Esophagus (tissue), 2 donors: ENCODE data around the gene ZFAND2B. TPM values are rescaled to one million over a fixed set of nuclear protein-coding genes. Genes with fewer than 3 reads are reported as not detected.
A peak's percentile ranks its signal among the peaks of the same experiment; 100 is the strongest.

Experiments
- H3K27ac ChIP-seq, 2 donors: one replicate each; pipeline ENCODE4 v1.5.1; 2013; ENCODE audit warnings: low read depth in 2 of 2, mild to moderate bottlenecking in 2 of 2, inconsistent platforms in 1 of 2, low read length in 1 of 2, moderate library complexity in 1 of 2
- H3K27me3 ChIP-seq, 2 donors: one replicate each; pipeline ENCODE4 v1.6.1; 2013; ENCODE audit warnings: low read length in 2 of 2, control low read depth in 1 of 2, mild to moderate bottlenecking in 1 of 2; ENCODE audit not compliant: insufficient read depth in 2 of 2, control insufficient read depth in 1 of 2
- H3K36me3 ChIP-seq, 2 donors: one replicate each; pipeline ENCODE4 v1.6.1; 2013; ENCODE audit warnings: low read length in 1 of 2; ENCODE audit not compliant: control insufficient read depth in 2 of 2, insufficient read depth in 2 of 2
- H3K4me1 ChIP-seq, 2 donors: one replicate each; pipeline ENCODE4 v1.6.1; 2013; ENCODE audit warnings: low read length in 1 of 2; ENCODE audit not compliant: control insufficient read depth in 2 of 2, insufficient read depth in 2 of 2
- H3K4me3 ChIP-seq, 2 donors: one replicate each; pipeline ENCODE4 v1.5.1; 2013; ENCODE audit warnings: low read length in 2 of 2, mild to moderate bottlenecking in 2 of 2, low read depth in 1 of 2, moderate library complexity in 1 of 2
- H3K9me3 ChIP-seq, 2 donors: one replicate each; pipeline ENCODE4 v1.6.1; 2013; ENCODE audit warnings: mild to moderate bottlenecking in 2 of 2, low read depth in 1 of 2, low read length in 1 of 2, moderate library complexity in 1 of 2; ENCODE audit not compliant: control insufficient read depth in 2 of 2, insufficient read depth in 1 of 2
- WGBS, 2 donors: extraction: QIAGEN DNeasy Blood & Tissue Kit; methylation state at CpG; one replicate each; pipeline ENCODE4 v1.1.7; 2013; 5-methylcytosine and 5-hydroxymethylcytosine counted together
- polyA plus RNA-seq, 2 donors: library from polyadenylated mRNA; stranded (reverse); fragments of 200-250 nt; gene quantifications; one replicate each; pipeline ENCODE4 v1.2.3, GENCODE V29; 2013
- donor health status: healthy with polysubstance abuse.
- donor health status: Bipolar disorder and iron deficiency.

The ZFAND2B gene
- polyA plus RNA-seq, 2 donors = 45.2 to 53.6 TPM

DNA sequence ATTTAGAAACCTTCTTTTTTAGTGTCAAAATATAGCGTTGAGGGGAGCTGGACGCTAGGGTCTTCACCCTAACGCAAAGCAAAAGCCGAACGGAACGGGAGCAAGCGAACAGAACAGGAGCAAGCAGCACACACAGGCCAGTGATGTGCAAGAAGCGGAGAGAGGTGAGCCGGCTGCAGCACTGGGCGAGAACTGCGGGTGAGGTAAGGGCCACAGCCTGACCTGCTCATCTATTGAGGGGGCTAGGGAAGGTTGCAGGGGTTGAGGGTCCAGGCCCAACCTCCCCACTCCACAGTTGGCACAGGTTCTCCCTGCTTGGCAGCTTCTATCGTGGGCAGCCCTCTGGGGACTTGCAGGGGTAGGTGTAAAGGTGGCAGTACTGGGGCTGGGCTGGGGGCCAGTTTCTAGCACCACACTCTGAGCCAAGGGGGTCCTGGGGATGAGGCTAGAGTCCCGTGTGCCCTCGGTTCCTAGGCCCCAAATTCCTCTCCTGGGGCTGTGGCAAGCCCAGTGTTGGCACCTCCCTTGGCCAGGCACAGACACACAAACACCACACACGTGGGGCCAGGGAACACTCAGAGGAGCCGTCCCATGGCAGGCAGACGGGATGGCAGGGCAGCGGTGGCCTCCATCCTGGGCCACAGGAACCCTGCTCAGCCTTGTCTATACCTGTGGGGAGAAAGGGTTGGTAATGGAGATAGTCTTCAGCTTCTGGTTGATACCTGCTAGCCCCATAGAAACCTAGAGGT, 13.4 kb downstream of the ZFAND2B start:
- 89 to 90% methylated on average over 18 of the region's 18 CpGs for WGBS, 2 donors
- peaks cover 26 to 59% of the 10 kb centered on the region in 2 donors for H3K36me3 ChIP-seq
- H3K27ac ChIP-seq = peak overlapping the region; percentile 80 to 81
- H3K27me3 ChIP-seq = no peaks in the 10 kb centered on the region
- peaks cover 0 to 11% of the 10 kb centered on the region in 2 donors for H3K4me1 ChIP-seq
- no peak overlapping the region for H3K4me3 ChIP-seq
- H3K9me3 ChIP-seq = no peaks in the 10 kb centered on the region

DNA sequence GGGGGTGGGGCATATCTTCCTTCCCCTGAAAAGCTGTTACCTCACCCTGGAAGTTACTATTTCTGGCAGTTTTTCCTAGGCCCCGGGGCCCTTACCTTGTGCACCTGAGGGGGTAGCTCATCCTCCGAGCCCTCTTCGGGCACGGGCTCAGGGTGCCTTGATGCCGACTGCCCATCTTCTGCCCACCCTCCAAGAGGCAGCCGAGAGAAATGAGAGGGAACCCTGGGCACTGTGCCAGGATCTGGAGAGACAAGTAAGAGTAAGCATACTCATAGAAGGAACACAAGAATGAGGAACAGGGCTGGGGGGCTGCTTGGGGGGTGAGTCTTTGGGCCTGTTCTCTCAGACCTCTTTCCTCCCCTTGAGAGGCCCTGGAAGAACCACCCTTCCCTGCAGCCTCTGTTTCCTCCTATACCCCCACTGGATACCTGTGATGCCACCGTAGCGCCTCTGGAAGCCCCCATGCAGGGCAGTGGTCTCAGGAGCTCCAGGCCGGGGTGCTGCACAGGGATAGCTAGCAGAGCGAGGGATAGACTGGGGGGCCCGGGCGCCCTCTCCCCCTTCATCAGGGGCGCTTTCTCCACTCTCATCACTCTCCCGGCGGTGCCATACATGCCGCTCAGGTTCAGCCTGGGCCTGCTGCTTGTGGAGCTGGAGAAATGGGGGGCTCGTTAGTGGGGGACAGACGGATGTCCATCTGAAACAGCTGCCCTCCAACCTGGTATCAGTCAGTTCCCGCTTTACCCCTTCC, 14.2 kb downstream of the ZFAND2B start:
- no peak overlapping the region for H3K4me3 ChIP-seq
- no peaks in the 10 kb centered on the region for H3K9me3 ChIP-seq
- 90 to 92% methylated on average over 18 to 19 of the region's 19 CpGs for WGBS, 2 donors
- no peak overlapping the region for H3K27ac ChIP-seq
- peaks cover 0 to 11% of the 10 kb centered on the region in 2 donors for H3K4me1 ChIP-seq
- no peaks in the 10 kb centered on the region for H3K27me3 ChIP-seq
- peaks cover 27 to 66% of the 10 kb centered on the region in 2 donors for H3K36me3 ChIP-seq

DNA sequence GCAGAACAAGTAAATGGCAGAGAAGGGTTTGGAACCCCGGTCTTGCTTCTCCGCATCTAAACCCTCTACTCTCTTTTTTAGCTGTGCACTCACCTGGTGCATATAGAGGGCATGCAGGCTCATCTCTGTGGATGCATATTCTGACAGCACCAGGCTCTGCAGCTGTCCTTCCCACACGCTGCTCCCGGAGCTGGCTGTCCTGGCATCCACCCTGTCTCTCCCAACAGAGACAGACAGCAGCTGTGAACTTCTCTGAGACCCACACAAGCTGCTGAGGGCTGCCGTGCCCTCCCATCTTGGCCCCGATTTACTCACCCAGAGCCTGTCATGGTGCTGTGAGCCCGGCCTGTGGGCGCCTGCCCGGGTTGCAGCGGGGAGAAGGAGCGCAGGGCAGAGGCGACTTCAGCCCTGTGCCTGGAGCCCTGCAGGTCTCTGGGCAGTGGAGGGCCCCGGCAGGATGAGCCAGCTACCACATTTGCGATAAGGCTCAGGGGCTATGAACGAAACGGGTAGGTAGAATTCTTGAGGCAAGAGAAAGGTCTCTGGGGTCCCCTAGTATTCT, 15.5 kb downstream of the ZFAND2B start:
- Histone ChIP-seq H3K4me3 (no peak overlapping the region), H3K9me3 (no peaks in the 10 kb centered on the region), H3K36me3 (peaks cover 30 to 61% of the 10 kb centered on the region in 2 donors), H3K4me1 (peaks cover 0 to 11% of the 10 kb centered on the region in 2 donors), H3K27me3 (no peaks in the 10 kb centered on the region), H3K27ac (no peak overlapping the region)
- WGBS, 2 donors = 94% methylated on average over 16 of the region's 16 CpGs

DNA sequence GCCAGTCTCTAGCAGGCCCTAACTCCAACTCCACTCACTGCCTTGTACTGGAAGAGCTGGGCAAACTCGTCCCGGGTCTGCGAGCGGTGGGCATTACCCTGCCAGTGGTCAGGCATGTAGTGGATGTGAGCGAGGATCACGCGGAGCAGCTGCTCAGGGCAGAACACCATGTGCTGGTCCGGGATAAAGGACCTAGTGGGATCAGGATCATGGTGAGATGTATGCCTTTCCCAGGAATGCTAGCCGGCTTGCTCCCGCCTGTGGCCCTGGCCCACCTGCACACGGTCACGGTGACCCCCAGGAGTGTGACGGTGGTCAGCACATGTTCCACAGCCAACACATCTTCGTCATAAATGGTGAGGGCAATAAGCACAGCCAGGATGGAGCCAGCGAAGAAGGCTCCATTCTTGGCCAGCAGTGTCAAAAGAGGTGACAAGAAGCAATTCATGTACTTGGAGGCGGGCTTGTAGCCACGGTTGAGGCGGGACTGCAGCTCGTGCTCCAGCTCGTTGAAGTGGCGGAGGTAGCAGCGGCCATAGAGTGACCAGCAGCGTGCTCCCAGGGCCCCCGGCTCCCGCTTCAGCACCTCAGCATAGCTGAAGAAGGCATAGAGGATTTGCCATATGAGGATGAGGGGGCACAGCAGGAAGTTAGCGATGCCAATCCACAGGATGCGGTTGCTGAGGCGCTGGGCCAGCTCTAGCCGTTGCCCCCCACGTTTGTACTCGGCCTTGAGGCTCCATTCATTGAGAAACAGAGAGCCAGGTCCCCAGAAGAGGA, 17.4 kb downstream of the ZFAND2B start:
- H3K27me3 ChIP-seq = no peaks in the 10 kb centered on the region
- peaks cover 30 to 61% of the 10 kb centered on the region in 2 donors for H3K36me3 ChIP-seq
- no peak overlapping the region for H3K4me3 ChIP-seq
- no peaks in the 10 kb centered on the region for H3K9me3 ChIP-seq
- H3K4me1 ChIP-seq = peaks cover 9 to 17% of the 10 kb centered on the region in 2 donors
- no peak overlapping the region for H3K27ac ChIP-seq
- WGBS, 2 donors = 92 to 94% methylated on average over 31 of the region's 31 CpGs

DNA sequence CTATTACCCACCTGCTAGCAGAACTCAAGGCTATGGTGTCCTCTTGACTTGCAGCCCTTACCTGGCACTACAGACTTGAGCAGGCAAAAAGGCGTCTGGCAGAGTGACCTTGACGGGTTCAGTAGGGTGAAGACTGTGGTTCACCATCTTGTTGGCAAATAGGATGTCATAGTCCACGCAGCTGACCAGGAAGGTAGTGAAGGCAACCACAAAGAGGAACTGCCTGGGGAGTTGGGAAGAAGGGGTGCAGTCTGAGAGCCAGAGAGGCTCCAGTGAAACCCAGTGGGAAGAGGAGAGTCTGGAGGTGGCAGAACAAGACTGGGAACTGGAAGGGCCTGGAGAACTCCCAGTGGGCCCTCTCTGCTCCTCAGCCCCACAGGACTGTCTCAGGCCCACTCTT, 18.8 kb downstream of the ZFAND2B start:
- Histone ChIP-seq H3K27me3 (no peaks in the 10 kb centered on the region), H3K27ac (no peak overlapping the region), H3K9me3 (no peaks in the 10 kb centered on the region), H3K36me3 (peaks cover 30 to 52% of the 10 kb centered on the region in 2 donors), H3K4me1 (peaks cover 9 to 10% of the 10 kb centered on the region in 2 donors), H3K4me3 (no peak overlapping the region)
- WGBS, 2 donors = 82 to 85% methylated on average over 3 of the region's 3 CpGs

DNA sequence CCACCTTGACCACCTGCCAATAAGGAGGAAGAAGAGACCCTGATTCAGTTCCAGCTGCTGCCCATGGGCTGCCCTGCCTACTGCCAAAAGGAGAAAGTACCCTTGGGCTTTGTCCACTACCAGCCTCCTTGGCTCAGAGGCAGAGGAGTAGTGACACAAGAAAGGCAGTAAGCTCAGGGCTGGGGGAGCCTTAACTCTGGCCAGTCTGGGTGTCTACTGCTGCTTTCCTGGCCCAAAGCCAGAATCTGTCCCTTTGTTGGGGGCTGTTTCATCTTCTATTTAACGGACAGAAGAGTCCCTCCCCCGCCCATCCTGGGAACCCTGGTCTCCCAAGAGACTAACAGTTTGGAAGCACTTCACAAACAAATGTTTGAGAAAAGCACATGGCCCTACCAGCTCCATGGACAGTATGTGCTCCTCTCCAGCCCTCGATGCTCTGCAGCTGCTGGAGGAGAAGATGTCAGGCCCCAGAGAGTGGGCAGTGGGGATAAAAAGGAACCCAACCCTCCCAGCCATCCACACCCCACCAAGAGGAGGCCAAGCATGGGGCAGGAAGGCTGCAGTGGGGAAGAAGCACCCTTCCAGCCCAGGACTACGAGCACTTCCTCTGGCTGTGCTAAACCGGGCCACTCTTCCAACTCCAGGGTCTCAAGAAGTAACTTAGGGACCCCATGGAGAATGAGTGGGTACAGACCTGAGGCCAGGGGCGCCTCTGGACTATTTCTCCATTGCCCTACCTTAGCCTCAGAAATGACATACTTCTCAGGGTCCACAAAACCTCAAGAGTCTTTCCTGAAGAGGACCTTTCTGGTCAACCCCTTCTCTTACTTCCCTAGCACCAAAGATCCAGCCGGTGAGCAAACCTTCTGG, 21.7 kb downstream of the ZFAND2B start:
- WGBS, 2 donors = 39% methylated on average over 7 of the region's 7 CpGs
- Histone ChIP-seq H3K4me1 (peaks cover 9 to 10% of the 10 kb centered on the region in 2 donors), H3K27me3 (no peaks in the 10 kb centered on the region), H3K36me3 (peaks cover 22 to 30% of the 10 kb centered on the region in 2 donors), H3K4me3 (peak overlapping the region; percentile 76 to 85), H3K27ac (peak overlapping the region; percentile 94 to 99), H3K9me3 (no peaks in the 10 kb centered on the region)

DNA sequence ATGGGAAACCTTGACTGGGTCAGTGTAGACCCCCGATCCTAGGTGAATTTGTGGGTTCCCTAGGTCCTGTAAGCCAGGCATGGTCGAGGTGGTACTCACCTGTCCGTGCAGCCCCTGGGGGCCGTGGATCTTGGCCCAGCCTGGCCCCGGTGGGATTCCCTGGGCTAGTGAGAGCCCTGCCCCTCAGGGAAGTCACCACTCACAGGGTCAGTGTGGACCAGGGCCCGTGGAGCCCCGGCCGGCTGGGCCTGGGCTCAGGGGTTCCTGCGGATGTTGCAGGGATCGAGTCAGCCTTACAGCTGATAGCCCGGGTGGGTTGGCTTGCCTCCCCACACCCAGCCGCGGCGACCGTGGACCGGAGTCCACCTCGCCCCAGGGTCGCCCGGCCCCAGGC, 22.3 kb downstream of the ZFAND2B start:
- no peaks in the 10 kb centered on the region for H3K9me3 ChIP-seq
- WGBS, 2 donors = 1 to 2% methylated on average over 17 to 19 of the region's 19 CpGs
- no peaks in the 10 kb centered on the region for H3K27me3 ChIP-seq
- H3K27ac ChIP-seq = peak overlapping the region; percentile 94 to 99
- H3K36me3 ChIP-seq = peaks cover 25 to 27% of the 10 kb centered on the region in 2 donors
- peak overlapping the region; percentile 76 to 85 for H3K4me3 ChIP-seq
- peaks cover 9 to 10% of the 10 kb centered on the region in 2 donors for H3K4me1 ChIP-seq

DNA sequence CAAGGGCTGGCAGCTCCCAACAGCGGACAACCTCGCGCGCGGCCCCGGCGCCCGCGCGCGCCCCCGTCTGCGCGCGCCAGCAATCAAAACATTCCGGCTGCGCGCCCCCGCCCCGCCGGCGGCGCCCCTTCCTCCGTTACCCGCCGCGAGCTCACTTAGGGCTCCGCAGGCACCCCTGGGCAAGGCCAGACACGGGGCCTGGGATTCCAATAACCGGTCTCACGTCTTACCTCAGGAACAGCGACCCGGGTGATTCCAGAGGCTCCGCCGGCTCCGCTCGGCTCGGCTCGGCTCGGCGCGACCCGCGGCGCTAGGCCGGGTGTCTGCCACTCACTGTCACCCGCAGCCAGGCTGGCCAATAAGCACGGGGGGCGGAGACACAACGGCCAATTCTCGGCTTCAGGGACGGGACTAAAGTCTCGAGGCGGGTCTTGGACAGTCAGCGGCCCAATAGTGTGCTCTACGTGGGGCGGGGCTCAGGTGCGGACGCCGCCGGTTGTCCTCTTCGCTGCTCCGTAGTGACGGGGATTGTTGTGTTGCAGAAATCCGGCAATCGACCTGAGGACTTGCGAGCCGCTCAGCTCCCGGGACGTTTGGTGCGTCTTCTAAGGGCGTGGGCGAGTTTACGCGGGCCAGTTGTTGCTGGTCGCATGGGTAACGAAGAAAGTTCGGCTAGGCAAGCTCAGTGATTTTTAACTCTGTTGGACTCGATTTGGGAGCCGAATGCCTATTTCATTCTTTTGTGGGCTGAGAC, 22.9 kb downstream of the ZFAND2B start, which contains the start of the genes ANKZF1 and ATG9A:
TSS of gene ANKZF1 (plus strand) at position 502 of the 754 bp plus-strand sequence. CDS start 452 bp downstream, outside the sequence.
TSS of gene ATG9A (minus strand) at position 332 of the 754 bp plus-strand sequence. CDS start 1,612 bp downstream, outside the sequence.
- Histone ChIP-seq H3K36me3 (peaks cover 20 to 26% of the 10 kb centered on the region in 2 donors), H3K9me3 (no peaks in the 10 kb centered on the region), H3K27ac (peak within 1 kb of the TSS; percentile 94 to 99), H3K4me3 (peak within 1 kb of the TSS; percentile 76 to 85), H3K4me1 (peaks cover 9 to 10% of the 10 kb centered on the region in 2 donors), H3K27me3 (no peaks in the 10 kb centered on the region)
- WGBS, 2 donors = 0% methylated on average over 73 to 80 of the region's 80 CpGs
